HCT116 (cell line): ENCODE data around the gene FSTL4. TPM values are rescaled to one million over a fixed set of nuclear protein-coding genes. Genes with fewer than 3 reads are reported as not detected.
A peak's percentile ranks its signal among the peaks of the same experiment; 100 is the strongest.

Experiments
- ATAC-seq: fragments of 200-7000 bp; cut with Tn5 transposase; 2 replicates; pipeline ENCODE4 v1.9.1; 2020; ENCODE audit warnings: mild to moderate bottlenecking, moderate library complexity
- BruUV-seq: library from RNA; stranded (reverse); fragments of 400-500 nt; replicated peaks from 2 replicates; lab custom pipeline; 2021; lab: Mats Ljungman, UMichigan
- CTCF ChIA-PET: fragments of 300-600 bp; sonication (Branson Sonifier 250); formaldehyde crosslinking; loops from one replicate; lab custom pipeline; 2021; ENCODE audit warnings: antibody characterized with exemption; lab: Charles Lee
- POLR2A ChIA-PET: fragments of 300-600, 350-600 bp; sonication (Branson Sonifier 250); formaldehyde crosslinking; loops from one replicate; lab custom pipeline; 2021; ENCODE audit warnings: antibody characterized with exemption; lab: Charles Lee
- RAD21 ChIA-PET, 2 experiments: fragments of 300-600 bp; sonication (Branson Sonifier 250); formaldehyde crosslinking; loops; one replicate each; lab custom pipeline; 2023; ENCODE audit warnings: low total read pairs in 2 of 2; ENCODE audit not compliant: uncharacterized antibody in 2 of 2, unreplicated experiment in 2 of 2, low non-redundant PET in 1 of 2; lab: Charles Lee
- DNase-seq: peaks from one replicate; pipeline ENCODE4 v3.0.0-alpha.2; 2010; ENCODE audit warnings: low read depth, low spot score
- H2AFZ ChIP-seq: fragments of 200-600 bp; shearing (Covaris generic), sonication (generic); 2 replicates; pipeline ENCODE4 v1.6.1; 2017; ENCODE audit warnings: low read depth, mixed run types, mixed read lengths, antibody characterized with exemption, low read length; ENCODE audit not compliant: poor library complexity, severe bottlenecking
- H3K27ac ChIP-seq: 2 replicates; pipeline ENCODE4 v1.5.1; 2012; ENCODE audit warnings: low read depth, low read length
- H3K27me3 ChIP-seq: fragments of 200-600 bp; sonication (generic); 2 replicates; pipeline ENCODE4 v1.6.1; 2016; ENCODE audit warnings: mixed run types, low read length, mixed read lengths; ENCODE audit not compliant: insufficient read depth
- H3K36me3 ChIP-seq, 2 experiments: fragments of 200-500 bp in 1 of 2; fragments of 200-600 bp in 1 of 2; sonication (Bioruptor generic) in 1 of 2; sonication (generic) in 1 of 2; 2 replicates each; pipeline versions ENCODE4 v1.5.1 to v1.6.1; 2014 to 2016; ENCODE audit warnings: low read length in 2 of 2, inconsistent platforms in 1 of 2, mixed read lengths in 1 of 2, mixed run types in 1 of 2; ENCODE audit not compliant: insufficient read depth in 2 of 2, control insufficient read depth in 1 of 2
- H3K4me1 ChIP-seq, 2 experiments: fragments of 200-600 bp in 1 of 2; sonication (generic) in 1 of 2; 2 replicates each; pipeline versions ENCODE4 v1.5.1 to v1.6.1; 2012 to 2017; ENCODE audit warnings: low read length in 2 of 2, inconsistent platforms in 1 of 2, mild to moderate bottlenecking in 1 of 2, mixed read lengths in 1 of 2, mixed run types in 1 of 2, moderate library complexity in 1 of 2; ENCODE audit not compliant: insufficient read depth in 2 of 2, control insufficient read depth in 1 of 2
- H3K4me2 ChIP-seq: fragments of 200-600 bp; sonication (generic); 2 replicates; pipeline ENCODE4 v1.6.1; 2017; ENCODE audit warnings: mixed run types, low read length, mixed read lengths
- H3K4me3 ChIP-seq, 2 experiments: fragments of 200-600 bp in 1 of 2; sonication (generic) in 1 of 2; replicated peaks in 1 of 2; 2 replicates each; pipeline ENCODE4 v1.5.1; 2011 to 2016; ENCODE audit warnings: low read length in 2 of 2, control low read depth in 1 of 2, low read depth in 1 of 2, mild to moderate bottlenecking in 1 of 2, mixed read lengths in 1 of 2, mixed run types in 1 of 2
- H3K79me2 ChIP-seq: fragments of 200-600 bp; sonication (generic); 2 replicates; pipeline ENCODE4 v1.6.1; 2017; ENCODE audit warnings: mild to moderate bottlenecking, mixed run types, low read length, moderate library complexity, mixed read lengths; ENCODE audit not compliant: insufficient read depth
- H3K9ac ChIP-seq: fragments of 200-600 bp; sonication (generic); 2 replicates; pipeline ENCODE4 v1.6.1; 2016; ENCODE audit warnings: low read length, mixed read lengths
- H3K9me2 ChIP-seq: fragments of 200-600 bp; sonication (generic), shearing (Covaris generic); 2 replicates; pipeline ENCODE4 v1.6.1; 2017; ENCODE audit warnings: mixed run types, mild to moderate bottlenecking, moderate library complexity; ENCODE audit not compliant: insufficient read depth
- H3K9me3 ChIP-seq, 2 experiments: fragments of 200-500 bp in 1 of 2; fragments of 200-600 bp in 1 of 2; sonication (Bioruptor generic) in 1 of 2; sonication (generic) in 1 of 2; 2 replicates each; pipeline ENCODE4 v1.6.1; 2014 to 2017; ENCODE audit warnings: low read length in 2 of 2, mixed read lengths in 2 of 2, inconsistent platforms in 1 of 2, low read depth in 1 of 2, mild to moderate bottlenecking in 1 of 2, mixed run types in 1 of 2, moderate library complexity in 1 of 2; ENCODE audit not compliant: control insufficient read depth in 1 of 2, insufficient read depth in 1 of 2
- H4K20me1 ChIP-seq: fragments of 200-600 bp; sonication (generic), shearing (Covaris generic); 2 replicates; pipeline ENCODE4 v1.6.1; 2017; ENCODE audit warnings: mixed run types, mild to moderate bottlenecking, moderate library complexity; ENCODE audit not compliant: insufficient read depth
- ATF3 ChIP-seq: IDR thresholded peaks from 2 replicates; pipeline ENCODE4 v1.6.1; 2012
- CBX3 ChIP-seq: IDR thresholded peaks from 2 replicates; pipeline ENCODE4 v1.6.1; 2012; ENCODE audit warnings: low read depth
- CEBPB ChIP-seq: IDR thresholded peaks from 2 replicates; pipeline ENCODE4 v1.6.1; 2012; ENCODE audit warnings: low read depth
- EZH2 ChIP-seq: fragments of 200-600 bp; sonication (generic); IDR thresholded peaks from 2 replicates; pipeline ENCODE4 v1.6.1; 2017; ENCODE audit warnings: antibody characterized with exemption, mixed run types
- FOSL1 ChIP-seq: IDR thresholded peaks from 2 replicates; pipeline ENCODE4 v1.6.1; 2012; ENCODE audit warnings: low read depth
- JUND ChIP-seq: IDR thresholded peaks from 2 replicates; pipeline ENCODE4 v1.6.1; 2012
- MAX ChIP-seq: IDR thresholded peaks from 2 replicates; pipeline ENCODE4 v1.6.1; 2012
- POLR2AphosphoS5 ChIP-seq: IDR thresholded peaks from 2 replicates; pipeline ENCODE4 v1.6.1; 2011; ENCODE audit warnings: mild to moderate bottlenecking, low read depth, low read length, moderate library complexity
- RAD21 ChIP-seq: IDR thresholded peaks from 2 replicates; pipeline ENCODE4 v1.6.1; 2012; ENCODE audit warnings: low read depth, mild to moderate bottlenecking
- REST ChIP-seq: IDR thresholded peaks from 2 replicates; pipeline ENCODE4 v1.6.1; 2012; ENCODE audit warnings: low read depth
- SIN3A ChIP-seq: IDR thresholded peaks from 2 replicates; pipeline ENCODE4 v1.6.1; 2012; ENCODE audit warnings: low read depth
- SP1 ChIP-seq: IDR thresholded peaks from 2 replicates; pipeline ENCODE4 v1.6.1; 2012; ENCODE audit warnings: low read depth
- TCF7L2 ChIP-seq: IDR thresholded peaks from 2 replicates; pipeline ENCODE4 v1.7.0; 2011; ENCODE audit warnings: borderline replicate concordance, inconsistent platforms; ENCODE audit not compliant: insufficient read depth, insufficient read length; ENCODE audit errors: extremely low read depth
- YY1 ChIP-seq: IDR thresholded peaks from 2 replicates; pipeline ENCODE4 v1.6.1; 2011; ENCODE audit warnings: low read length, low read depth, moderate library complexity, mild to moderate bottlenecking; ENCODE audit not compliant: insufficient replicate concordance; ENCODE audit errors: extremely low read depth
- ZBTB33 ChIP-seq: IDR thresholded peaks from 2 replicates; pipeline ENCODE4 v1.6.1; 2011; ENCODE audit warnings: mild to moderate bottlenecking, low read length, moderate library complexity; ENCODE audit not compliant: insufficient replicate concordance; ENCODE audit errors: extremely low read depth
- ZFX ChIP-seq: fragments of 450-650 bp; IDR thresholded peaks from 2 replicates; pipeline ENCODE4 v1.6.1; 2017
- intact Hi-C: fragments of 100-400 bp; cut with micrococcal nuclease; formaldehyde crosslinking; loops from 2 replicates; pipeline ENCODE4 v1.10.0; 2022
- total RNA-seq: library from RNA; stranded (reverse); gene quantifications from one replicate; pipeline ENCODE4 v1.2.1, GENCODE V29; 2021; ENCODE audit not compliant: unreplicated experiment

FSTL4 gene
- total RNA-seq, 1 experiment from 2014 or later = 0.37 TPM

GRCh38 chr5:133371371-133372155 is 240.8 kb downstream of the FSTL4 start:
- Histone ChIP-seq H3K9ac (no peak overlapping the region; the same call in 1 of the 2 replicates), H3K27ac (no peak overlapping the region), H3K4me2 (peak overlapping the region; percentile 73), H2AFZ (peak overlapping the region; percentile 72), H3K27me3 (no peaks in the 10 kb centered on the region), H3K9me2 (no peaks in the 10 kb centered on the region), H3K36me3 (no peaks in the 10 kb centered on the region), H3K9me3 (peaks cover 0 to 3% of the 10 kb centered on the region in 2 experiments; a peak in 1 of 4 replicates), H3K4me3 (peak overlapping the region in 1 of 2 experiments; percentile 25; a peak in 1 of 4 replicates), H3K79me2 (no peaks in the 10 kb centered on the region), H3K4me1 (peaks cover 8 to 29% of the 10 kb centered on the region in 2 experiments), H4K20me1 (no peaks in the 10 kb centered on the region)
- TF ChIP-seq RAD21 = no peak
- TF ChIP-seq YY1 = no peak
- peak; percentile 63; the same call in 1 of the 2 replicates for TF ChIP-seq SIN3A
- 0 out of 2 replicates have a peak, but pooled peaks have one; percentile 30 for TF ChIP-seq MAX
- TF ChIP-seq SP1 = peak; percentile 52
- no peak for TF ChIP-seq EZH2
- TF ChIP-seq CBX3 = peak; percentile 53; the same call in 1 of the 2 replicates
- TF ChIP-seq FOSL1 = 0 out of 2 replicates have a peak, but pooled peaks have one; percentile 45
- no peak for TF ChIP-seq TCF7L2
- no peak for TF ChIP-seq ZFX
- no peak for TF ChIP-seq REST
- no peak for TF ChIP-seq ATF3
- peak; percentile 57 for TF ChIP-seq JUND
- TF ChIP-seq POLR2AphosphoS5 = no peak
- no peak for TF ChIP-seq ZBTB33
- no peak for TF ChIP-seq CEBPB
- ATAC-seq (peak; percentile 51), DNase-seq (peak; percentile 32)
- intact Hi-C loops = no loop called here
- POLR2A ChIA-PET = no interaction called here
- CTCF ChIA-PET = interaction anchor here (1.0 kb wide), 1 partner anchor 52 kb away, joined by 3 read pairs; no protein-coding TSS in a partner anchor
- RAD21 ChIA-PET = no interaction called here
- no TSS peak for BruUV-seq
